Measurements from ENCODE around the gene NAGA. TPM values are rescaled to one million over a fixed set of nuclear protein-coding genes. Genes with fewer than 3 reads are reported as not detected.

The NAGA gene
- total RNA-seq, 1 donor = 39.5 TPM

DNA sequence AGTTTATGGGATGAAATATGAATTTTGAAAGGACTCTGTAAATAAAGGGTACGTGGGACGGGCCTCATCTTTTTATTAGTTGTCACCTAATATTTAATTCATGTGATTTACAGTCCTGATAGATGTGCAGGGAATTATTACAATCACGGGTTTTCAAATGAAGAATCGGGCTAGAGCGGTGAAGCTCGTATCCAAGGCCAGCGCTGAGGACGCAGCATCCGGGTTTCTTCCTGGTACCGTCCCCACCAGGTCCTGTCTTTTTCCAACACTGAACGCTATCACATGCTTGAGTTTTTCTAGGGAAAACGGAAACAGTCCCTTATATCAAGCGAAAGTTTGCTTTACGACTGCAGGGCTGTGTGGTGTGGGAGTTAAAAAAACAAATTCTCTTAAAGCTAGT is 9.7 kb upstream of the NAGA start:
- TF ChIP-seq, protein P1, sequence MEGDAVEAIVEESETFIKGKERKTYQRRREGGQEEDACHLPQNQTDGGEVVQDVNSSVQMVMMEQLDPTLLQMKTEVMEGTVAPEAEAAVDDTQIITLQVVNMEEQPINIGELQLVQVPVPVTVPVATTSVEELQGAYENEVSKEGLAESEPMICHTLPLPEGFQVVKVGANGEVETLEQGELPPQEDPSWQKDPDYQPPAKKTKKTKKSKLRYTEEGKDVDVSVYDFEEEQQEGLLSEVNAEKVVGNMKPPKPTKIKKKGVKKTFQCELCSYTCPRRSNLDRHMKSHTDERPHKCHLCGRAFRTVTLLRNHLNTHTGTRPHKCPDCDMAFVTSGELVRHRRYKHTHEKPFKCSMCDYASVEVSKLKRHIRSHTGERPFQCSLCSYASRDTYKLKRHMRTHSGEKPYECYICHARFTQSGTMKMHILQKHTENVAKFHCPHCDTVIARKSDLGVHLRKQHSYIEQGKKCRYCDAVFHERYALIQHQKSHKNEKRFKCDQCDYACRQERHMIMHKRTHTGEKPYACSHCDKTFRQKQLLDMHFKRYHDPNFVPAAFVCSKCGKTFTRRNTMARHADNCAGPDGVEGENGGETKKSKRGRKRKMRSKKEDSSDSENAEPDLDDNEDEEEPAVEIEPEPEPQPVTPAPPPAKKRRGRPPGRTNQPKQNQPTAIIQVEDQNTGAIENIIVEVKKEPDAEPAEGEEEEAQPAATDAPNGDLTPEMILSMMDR (IDR thresholded peaks at IDR 0.05; ENCODE audit: insufficient read depth, low read length) = no peak
- peak overlapping the region; percentile 93 for H3K4me3 ChIP-seq (ENCODE audit: low read depth, low read length)
- DNase-seq (ENCODE audit: low read depth) = peak; percentile 60

GRCh38 chr22:42079319-42080251 is 9.0 kb upstream of the NAGA start, which contains the start of gene SMDT1:
Gene SMDT1, plus strand, starts transcription at chr22:42079700. Its CDS starts 69 bp downstream, at chr22:42079769.
- peak; percentile 99 for DNase-seq (ENCODE audit: low read depth)
- H3K4me3 ChIP-seq (ENCODE audit: low read depth, low read length) = peak within 1 kb of the TSS; percentile 93
- TF ChIP-seq, protein P1 (IDR thresholded peaks at IDR 0.05; ENCODE audit: insufficient read depth, low read length) = no peak

GRCh38 chr22:42078469-42079318 is 8.1 kb upstream of the NAGA start:
- peak overlapping the region; percentile 59 for H3K4me3 ChIP-seq (ENCODE audit: low read depth, low read length)
- TF ChIP-seq, protein P1 (IDR thresholded peaks at IDR 0.05; ENCODE audit: insufficient read depth, low read length) = no peak
- DNase-seq (ENCODE audit: low read depth) = peak; percentile 45

DNA sequence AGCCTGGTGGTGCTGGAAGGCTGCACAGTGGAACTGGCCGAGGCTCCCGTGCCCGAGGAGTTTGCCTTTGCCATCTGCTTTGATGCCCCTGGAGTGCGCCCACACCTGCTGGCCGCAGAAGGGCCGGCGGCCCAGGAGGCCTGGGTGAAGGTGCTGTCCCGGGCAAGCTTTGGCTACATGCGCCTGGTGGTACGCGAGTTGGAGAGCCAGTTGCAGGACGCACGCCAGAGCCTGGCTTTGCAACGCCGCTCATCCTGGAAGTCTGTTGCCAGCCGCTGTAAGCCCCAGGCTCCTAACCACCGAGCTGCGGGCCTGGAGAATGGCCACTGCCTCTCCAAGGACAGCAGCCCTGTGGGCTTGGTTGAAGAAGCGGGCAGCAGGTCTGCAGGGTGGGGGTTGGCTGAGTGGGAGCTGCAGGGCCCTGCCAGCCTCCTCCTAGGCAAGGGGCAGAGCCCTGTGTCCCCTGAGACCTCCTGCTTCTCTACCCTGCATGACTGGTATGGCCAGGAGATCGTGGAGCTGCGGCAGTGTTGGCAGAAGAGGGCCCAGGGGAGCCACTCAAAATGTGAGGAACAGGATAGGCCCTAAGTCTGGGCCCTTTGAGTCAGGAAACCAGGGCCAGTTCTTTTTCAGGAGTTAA is 7.0 kb upstream of the NAGA start:
- TF ChIP-seq, protein P1 (IDR thresholded peaks at IDR 0.05; ENCODE audit: insufficient read depth, low read length) = no peak
- H3K4me3 ChIP-seq (ENCODE audit: low read depth, low read length) = no peak overlapping the region
- DNase-seq (ENCODE audit: low read depth) = no peak

DNA sequence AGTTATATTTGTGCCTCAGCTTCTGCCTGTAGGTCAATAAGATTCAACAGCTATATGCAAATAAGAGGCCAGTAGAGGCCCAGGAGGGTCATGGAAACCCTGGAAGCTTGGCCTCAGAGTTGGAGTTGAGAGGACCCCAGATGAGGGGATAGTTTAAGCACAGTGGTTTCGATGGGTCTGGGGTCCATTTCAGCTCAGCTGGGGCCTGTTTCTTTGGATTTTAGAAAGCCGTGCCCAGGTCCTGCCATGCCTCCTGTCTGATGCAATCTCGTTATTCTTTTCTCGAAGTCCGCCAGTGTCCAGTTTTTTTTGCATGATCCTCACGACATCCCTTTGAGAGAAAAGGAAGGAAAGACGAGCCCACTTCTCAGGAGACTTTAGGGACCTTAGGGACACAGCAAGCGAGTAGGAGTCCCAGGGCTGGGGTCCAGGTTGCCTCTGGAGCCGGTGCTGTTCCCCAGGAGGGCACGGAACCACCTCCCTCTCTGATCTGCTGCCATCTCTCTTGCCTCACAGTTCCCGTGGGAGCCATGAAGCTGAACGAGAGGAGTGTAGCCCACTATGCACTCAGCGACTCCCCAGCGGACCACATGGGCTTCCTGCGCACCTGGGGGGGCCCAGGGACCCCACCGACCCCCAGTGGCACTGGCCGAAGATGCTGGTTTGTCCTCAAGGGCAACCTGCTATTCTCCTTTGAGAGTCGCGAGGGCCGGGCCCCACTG is 6.3 kb upstream of the NAGA start:
- H3K4me3 ChIP-seq (ENCODE audit: low read depth, low read length) = no peak overlapping the region
- DNase-seq (ENCODE audit: low read depth) = no peak
- TF ChIP-seq, protein P1 (IDR thresholded peaks at IDR 0.05; ENCODE audit: insufficient read depth, low read length) = no peak
